HS-27A (cell line): Measurements from ENCODE around the gene RHOT2.
"Not testable (repeated sequence)": the region's sequence is repeated elsewhere in the genome, so short reads cannot be mapped to it uniquely, and the experiment has no call there.

Experiments
- DNase-seq: peaks from one replicate; pipeline ENCODE4 v3.0.0-alpha.2; 2012; ENCODE audit warnings: low read depth, missing footprints

The RHOT2 gene

DNA sequence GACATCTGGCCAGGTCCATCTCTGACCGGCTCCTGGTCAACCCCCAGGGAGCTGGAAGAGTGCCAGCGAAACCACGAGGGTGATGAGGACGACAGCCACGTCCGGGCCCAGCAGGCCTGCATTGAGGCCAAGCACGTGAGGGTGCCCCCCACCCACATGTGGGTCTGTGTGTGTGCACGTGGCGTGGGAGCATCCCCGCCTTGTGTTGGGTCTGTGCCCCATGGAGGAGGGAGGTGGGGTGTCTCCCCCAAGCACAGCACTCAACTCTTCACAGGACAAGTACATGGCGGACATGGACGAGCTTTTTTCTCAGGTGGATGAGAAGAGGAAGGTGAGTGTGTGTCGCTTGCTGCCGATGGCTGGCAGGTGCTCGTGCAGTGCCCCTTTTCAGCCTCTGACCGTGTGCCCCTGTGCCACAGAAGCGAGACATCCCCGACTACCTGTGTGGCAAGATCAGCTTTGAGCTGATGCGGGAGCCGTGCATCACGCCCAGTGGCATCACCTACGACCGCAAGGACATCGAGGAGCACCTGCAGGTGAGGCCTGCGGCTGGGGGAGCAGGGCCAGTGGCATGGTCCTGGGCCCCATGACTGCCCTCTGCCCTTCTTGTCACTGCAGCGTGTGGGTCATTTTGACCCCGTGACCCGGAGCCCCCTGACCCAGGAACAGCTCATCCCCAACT, 14.0 kb downstream of the RHOT2 start:
- no peak for DNase-seq

DNA sequence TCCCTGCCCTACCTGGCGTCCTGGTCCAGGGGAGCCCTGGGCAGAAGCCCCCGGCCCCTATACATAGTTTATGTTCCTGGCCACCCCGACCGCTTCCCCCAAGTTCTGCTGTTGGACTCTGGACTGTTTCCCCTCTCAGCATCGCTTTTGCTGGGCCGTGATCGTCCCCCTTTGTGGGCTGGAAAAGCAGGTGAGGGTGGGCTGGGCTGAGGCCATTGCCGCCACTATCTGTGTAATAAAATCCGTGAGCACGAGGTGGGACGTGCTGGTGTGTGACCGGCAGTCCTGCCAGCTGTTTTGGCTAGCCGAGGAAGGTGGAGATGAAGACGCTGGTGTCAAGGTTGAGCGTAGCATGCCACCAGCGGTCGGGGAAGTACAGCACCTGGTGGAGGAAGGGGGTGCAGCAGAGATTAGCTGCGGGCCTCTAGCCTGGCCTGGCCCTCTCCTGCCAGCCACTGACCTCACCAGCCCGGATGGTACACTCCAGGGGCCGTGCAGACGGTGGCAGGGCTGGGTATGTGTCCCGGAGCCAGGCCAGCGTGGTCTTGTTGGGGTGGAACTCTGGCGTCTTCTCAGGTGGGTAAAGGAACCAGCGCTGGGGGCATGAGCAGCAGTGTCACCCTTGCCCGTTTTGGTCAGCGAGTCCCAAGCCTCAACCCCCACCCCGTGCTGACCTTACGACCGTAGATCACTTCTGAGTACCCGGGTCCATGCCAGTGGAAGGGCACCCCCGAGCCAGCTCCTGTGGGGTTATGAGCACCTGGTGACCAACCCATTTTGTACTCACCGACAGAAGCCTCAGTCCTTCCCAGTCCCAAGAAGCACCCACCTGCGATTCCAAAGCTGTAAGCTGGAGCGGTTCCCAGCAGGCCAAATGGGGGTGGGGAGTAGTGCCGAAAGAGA, 14.8 kb downstream of the RHOT2 start:
- DNase-seq = no peak

DNA sequence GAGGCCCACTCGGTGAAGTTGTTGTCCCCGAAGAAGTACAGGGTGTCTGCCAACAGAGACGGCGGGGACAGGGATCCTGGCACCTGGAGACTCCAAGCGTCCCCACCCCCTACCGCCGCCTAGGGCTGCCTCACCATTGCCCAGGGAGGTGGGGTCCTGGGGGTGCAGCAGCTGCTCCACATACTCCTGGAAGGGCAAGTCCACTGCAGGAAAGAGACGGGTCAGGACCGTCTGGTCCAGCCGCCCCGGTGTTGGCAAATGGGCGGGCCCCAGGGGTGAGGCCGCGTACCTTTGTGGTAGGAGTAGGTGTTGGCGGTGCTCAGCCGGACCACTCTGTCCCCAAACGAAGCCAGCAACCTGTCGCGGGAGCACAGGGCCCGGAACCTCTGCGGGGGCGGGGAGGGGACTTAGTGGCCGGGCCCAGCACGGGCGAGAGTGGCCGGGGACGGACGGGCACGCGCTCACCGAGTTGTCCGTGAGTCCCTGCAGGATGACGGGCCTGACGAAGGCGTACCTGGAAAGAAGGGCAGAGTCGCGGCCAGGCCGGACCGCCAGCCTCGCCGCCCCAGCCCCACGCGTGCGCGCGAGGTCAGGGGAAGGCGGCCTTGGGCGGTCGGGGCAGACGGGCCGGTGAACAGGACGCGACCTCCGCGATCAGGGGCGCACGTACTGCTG, 15.6 kb downstream of the RHOT2 start:
- DNase-seq = no peak

DNA sequence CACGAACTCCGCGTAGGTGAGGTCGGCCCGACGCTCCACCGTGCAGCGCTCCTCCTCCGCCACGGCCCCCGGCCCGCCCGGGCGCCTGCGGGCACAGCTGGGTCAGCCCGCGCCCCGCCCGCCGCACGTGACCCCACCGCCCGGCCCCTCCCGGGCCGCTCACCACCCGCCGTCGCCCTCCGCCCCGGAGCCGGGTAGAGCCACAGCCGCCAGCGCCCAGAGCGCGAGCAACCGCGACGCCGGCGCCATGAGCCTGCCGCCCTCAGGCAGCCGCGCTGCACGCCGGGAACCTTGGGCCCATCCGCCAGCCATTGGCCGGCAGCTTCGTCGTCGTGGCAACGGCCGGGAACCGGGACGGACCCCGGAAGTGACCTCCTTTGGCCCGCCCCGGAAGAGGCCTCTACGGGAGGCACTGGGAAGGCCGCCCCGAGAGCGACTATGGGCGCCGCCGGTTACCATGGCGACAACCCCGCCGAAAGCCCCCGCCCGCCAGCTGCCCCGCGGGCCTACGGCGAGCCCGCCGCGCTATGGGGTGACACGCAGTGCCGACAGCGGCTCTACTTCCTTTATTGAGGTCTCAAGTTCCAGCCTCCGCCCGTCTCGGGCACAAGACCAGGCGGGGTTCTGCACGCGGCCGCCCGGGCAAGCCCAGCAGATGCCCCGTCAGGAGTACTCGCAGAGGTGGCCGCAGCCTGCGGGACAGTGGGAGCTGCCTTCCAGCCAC, 16.3 kb downstream of the RHOT2 start, which contains the start of gene JMJD8:
JMJD8 (minus strand) TSS at position 264 of the 724 bp plus-strand sequence; CDS start at position 249, 15 bp downstream.
- no peak for DNase-seq

DNA sequence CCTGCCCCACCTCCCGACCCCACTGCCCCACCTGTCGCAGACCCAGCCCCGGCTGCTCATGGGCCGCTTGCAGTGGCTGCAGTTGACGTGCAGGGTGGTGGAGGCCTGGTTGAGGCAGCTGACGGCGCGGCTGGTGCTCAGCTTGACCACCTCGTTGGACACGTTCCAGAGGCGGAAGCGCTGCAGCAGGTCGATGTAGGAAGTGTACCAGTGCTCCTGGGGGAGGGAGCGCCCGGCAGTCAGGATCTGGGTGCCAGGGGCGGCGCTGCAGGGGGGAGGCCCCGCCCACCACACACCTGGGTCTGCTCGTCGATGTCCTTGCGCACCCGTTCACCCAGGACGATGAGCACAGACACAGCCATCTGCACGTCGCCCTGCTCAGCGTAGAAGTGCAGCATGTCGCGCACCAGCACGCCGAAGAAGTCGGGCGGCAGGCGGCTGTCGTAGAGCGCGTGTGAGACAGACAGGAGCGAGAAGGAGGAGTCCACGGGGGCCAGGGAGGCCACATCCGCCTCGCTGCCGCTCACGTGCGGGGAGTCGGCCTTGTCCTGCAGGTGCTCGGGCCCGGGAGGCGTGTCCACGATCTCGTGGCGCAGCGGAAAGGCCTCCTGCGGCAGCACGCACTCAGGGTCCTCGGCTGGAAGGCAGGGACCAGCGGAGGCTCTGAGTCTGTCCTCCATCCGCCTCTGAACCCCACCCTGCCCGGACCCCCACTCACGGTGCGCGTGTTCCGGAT, 17.2 kb downstream of the RHOT2 start:
- DNase-seq = no peak

DNA sequence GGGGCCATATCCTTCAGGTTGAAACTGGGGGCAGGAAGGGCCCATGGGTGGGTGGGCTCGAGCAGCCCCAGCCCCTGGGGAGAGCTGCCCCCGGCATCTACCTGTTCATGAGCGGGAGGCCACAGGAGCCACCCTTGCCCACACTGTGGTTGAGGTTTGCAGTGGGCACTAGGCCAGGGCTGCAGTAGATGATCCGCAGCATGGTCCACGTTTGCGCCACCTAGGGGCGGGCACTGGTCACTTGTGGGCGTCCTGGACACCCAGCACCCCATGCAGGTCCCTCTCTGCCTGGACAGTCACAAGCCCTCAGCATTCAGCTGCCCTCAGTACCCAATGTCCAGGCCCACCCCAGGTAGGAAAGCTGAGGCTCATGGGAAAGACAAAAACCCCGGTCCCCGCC, 18.0 kb downstream of the RHOT2 start:
- DNase-seq = no peak

DNA sequence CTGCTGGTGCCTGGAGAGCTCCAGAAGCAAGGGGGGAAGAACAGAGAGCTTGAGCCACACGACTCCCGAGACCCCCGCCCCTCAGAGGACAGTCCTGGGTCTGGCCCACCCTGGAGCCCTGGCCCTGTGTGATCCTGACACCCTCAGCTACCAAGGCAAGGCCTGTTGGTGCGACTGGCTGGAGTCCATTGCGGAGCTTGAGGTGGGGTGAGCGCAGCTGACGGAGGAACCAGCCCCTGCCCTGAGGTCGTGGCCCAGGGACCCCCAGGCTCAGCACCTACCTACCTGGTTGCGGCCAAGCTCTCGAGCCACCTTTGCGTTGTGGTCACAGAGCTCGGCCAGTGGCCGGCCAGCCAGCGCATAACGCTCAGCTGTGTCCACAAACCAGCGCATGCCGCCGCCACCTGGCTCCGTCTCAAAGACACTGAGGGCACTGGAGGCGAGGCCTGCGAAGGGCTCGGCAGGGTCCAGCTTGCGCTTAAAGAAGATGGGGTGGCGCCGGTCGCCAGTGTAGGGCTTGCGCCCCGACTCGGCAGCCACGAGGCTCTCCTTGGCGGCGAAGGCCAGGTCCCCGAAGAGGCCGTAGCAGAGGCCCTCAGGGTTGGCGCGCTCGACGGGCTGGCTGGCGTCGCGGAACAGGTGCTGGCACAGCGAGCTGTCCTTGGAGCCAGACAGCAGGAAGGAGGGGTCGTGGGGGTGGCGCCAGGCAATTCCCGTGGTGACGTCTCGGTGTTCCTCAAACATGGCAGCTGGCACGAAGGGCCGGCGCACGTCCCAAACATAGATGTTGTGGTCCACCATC, 18.7 kb downstream of the RHOT2 start:
- DNase-seq = no peak

DNA sequence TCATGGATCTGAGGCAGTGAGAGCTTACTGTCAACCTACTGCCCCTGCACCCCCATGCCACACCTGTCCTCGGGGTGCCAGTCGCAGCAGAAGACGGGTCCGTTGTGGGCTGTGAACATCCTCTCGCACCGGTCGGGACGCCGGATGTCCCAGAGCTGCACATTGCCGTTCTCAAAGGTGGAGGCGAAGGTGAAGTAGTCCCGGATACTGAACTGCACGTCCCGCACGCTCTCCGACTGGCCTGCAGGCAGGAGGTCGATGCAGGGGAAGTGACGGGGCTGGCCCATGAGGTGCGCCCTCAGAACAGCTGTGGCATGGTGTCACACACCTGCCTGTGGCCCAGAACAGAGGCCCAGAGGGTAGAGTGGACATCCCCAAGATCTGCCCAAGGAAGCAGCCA, 19.6 kb downstream of the RHOT2 start:
- no peak for DNase-seq

DNA sequence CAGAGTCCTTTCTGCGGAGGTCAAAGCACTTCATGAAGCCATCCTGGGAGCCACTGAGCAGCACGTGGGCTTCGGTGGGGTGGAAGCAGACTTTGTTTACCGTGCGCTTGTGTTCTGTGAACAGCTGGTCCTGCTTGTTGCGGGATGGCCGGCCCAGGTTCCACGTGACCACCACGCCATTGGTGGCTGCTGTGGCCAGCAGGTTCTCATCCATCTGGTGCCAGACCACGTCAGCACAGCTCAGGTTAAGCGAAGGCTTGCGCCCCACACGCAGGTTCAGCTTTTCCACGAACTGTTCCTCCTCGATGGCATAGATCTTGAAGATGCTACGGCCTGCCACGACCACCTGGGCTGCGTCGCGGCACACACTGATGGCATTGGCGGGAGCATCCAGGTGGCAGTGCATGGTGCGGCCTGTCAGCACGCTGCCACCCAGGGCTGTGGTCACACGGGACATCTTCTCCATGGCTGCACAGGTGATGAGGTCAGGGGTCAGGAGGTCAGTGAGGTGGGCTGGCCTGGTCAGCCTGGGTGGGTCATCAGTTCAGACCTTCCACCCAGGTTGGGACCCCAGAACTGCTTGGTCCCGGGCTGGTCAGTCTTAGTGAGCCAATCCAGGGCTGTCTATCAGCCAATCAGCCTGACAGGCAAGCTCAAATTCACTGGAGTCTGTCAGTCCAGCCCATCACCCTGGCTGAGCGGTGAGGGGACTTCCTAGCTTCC, 21.4 kb downstream of the RHOT2 start:
- DNase-seq = no peak

DNA sequence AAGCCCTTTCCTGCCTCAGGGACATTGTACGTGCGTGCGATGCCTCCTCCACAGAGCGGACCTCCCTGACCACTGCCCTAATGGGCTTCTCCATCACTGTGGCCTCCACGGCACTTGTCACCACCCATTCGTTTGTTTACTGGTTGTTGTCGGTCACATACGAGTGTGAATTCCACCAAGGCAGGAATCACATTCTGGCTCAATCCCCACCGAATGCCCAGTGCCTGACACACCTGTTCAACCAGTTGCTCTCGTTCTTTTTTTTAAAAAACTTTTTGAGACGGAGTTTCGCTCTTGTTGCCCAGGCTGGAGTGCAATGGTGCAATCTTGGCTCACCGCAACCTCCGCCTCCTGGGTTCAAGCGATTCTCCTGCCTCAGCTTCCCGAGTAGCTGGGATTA, 23.3 kb downstream of the RHOT2 start:
- not testable (repeated sequence) for DNase-seq

DNA sequence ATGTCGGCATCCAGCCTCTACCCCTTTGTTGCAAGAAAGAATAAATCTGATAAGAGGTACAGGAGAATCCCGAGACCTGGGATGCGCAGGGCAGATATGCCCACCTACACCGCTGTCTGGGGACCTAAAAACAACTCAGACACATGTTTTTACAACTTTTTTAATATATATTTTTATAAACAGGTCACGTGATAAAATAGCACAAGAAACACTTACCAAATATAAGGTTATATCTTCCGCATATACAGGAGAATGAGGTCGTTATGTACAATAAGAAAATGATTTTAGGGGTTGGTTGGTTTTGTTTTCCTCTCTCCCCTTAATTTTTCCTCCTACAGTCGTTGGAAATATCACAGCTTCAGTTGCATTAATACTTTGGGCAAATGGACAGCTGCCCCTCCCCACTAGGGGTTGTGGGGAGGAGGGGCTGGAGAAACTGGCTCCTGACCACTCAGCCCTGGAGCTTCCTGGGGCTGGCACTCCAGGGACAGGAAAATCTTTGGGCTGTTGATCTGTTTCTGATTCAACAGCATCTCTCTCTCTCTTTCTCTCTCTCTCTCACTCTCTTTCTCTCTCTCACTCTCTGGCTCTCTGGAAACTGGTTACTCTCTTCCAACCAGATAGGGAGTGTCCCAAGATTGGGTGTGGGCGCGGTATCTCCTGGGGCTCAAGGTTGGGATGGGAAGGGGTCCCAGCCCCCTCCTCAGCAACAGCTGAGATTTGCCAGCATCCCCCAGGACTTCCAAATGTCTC, 24.6 kb downstream of the RHOT2 start:
- DNase-seq = no peak

DNA sequence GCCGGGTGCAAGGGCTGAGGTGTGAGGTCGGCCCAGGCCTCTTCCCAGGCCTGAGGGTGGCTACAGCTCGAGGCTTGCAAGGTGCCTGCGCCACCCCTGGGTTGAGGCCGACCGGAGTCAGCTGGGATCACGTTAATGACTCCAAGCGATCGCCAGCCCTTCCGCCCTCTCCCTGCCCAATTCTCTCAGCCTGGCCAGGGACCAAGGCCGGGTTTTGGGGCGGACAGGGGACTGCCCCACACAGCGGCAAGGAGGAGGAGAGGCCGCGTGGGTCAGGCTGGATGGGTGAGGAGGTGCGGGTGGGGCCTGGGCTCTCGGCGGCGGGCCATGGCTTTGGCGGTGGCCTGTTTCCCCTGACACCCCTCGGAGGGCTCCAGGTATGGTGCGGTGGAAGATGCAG, 25.4 kb downstream of the RHOT2 start:
- no peak for DNase-seq

DNA sequence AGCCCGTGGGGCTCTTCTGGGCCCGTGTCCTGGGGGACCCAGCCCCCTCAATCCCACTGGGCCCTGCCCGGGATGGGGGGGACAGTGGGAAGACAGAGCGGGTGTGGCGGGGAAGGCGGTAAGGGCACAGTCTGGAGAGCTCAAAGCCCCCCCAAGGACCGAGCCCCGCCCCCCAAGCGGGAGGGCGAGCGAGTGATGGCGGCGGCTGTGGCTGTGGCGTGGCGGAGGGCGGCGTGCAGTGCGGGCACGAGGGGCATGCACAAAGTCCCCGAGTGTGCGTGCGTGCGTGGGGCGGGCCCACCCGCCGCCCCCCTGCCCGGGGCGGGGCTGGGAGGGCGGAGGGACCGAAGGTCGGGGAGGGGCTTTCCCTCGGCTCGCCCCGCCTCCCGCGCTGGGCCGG, 25.8 kb downstream of the RHOT2 start:
- no peak for DNase-seq

DNA sequence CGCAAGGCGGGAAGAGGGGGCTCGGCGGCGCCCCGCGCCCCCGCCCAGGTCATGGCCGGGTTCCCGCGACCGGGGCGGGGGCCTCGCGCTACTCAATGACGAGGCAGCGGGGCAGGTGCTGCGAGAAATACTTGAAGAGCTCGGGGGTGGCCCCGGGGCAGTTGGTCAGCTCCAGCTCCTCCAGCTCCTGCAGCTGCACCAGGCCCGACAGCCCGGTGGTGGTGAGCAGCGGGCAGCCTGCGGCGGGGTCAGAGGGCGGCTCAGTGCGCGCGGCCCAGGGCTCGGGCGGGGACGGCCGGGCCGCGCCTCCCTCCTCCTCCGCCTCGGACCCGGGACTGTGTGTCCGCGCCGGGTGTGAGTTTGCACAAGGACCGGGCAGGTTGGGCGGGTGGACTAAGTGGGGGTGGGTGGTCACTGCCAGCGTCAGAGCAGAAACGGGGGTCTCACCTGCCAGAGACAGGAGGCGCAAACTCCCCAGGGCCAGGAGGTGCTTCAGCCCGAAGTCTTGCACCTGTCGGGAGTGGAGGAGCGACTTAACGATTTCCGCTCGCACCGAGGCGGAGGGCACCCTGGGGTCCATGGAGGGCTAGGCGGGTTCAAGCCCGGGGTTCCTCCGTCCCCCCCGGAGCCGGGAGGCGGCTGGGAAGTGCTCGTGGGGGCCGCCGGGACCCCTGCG, 26.4 kb downstream of the RHOT2 start:
- DNase-seq = no peak

DNA sequence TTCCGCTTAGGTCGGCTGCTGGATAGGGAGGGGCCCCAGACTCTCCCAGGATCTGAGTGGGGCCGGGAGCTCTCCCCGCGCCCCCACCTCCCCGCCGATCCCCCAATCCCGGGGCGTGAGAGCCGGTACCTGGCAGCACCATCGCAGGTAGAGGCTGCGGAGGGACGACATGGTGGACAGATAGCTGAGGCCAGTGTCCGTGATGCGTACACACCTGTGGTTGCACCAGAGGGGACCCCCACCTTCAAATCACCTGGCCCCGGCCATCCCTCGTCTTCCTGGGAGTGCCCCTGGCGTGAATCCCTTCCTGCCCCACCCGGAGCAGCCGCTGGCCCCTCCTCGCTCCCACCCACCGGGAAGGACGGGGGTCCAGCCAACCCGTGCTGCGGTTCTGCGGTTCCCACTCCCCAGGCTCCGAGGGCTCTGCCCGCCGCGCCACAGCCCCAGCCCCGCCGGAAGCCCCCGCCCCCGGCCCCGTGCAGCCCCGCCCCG, 27.0 kb downstream of the RHOT2 start:
- no peak for DNase-seq

DNA sequence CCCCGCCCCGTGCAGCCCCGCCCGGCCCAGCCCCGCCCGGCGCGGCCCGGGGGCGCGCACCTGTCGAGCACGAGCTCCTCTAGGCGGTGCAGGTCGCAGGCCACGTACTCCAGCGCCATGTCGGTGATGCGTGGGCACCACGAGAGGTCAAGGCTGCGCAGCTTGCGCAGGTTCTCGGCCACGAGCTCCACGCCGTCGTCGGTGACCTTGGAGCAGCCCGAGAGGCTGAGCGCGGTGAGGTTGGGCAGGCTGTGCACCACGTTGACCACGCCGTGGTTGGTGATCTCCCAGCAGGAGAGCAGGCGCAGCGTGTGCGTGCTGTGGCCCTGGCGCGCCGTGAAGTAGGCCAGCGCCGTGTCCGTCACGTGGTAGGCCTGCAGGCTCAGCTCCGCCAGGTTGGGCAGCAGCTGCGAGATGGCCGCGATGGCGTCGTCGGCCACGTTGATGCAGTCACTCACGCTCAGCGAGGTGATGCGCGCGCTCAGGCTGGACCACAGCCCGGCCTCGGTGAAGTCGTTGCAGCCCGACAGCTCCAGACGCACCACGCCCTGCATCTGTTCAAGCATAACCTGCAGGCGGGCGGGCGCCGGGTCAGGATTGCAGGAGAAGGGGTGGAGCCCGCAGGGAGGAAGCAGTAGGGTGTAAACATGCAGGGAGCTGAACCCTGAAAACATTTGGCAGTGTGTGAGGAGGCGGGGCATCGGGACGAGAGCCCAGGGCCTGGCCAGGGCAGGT, 27.6 kb downstream of the RHOT2 start:
- no peak for DNase-seq

DNA sequence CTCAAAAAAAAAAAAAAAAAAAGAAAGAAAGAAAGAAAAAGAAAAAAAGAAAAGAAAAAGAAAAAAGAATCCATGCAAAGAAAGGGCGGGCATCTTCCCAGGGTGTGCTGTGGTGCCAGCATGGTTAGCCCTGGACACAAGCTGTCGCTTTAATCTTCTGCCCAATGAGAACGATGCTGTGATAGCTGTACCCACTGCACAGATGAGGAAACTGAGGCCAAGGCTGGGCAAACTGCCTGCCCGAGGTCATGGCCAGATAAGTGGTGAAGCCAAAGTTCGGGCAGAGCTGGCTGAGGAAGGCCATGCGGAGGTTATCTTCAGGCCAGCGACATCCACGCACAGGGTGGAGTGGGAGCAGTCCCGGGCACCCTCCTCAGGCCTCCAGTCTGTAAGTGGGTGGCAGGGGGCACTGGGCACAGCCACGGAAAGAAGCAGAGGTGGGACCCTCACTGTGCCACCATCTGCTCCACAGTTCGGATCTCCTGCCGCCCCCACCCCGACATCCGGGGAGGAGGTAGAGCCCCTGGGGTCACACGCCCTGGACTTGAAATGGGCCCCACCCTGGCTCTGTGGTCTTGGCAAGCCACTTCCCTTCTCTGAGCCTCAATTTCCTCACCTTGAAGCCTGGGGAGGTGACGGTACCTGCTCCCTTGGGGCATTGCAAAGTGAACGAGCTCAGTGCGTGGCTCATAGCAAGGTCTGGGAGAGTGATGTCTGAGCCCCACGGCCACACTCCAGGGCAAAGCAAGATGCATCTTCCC, 31.2 kb downstream of the RHOT2 start:
- DNase-seq = no peak
